OCI-LY1 (cell line): ENCODE data around the gene MOB2.

Experiments used
- H2AFZ ChIP-seq: fragments of 200-600 bp; sonication (generic), shearing (Covaris generic); 2 replicates; pipeline ENCODE4 v1.6.0; 2014; ENCODE audit warnings: antibody characterized with exemption, mild to moderate bottlenecking, low read length
- H3F3A ChIP-seq: fragments of 200-600 bp; sonication (generic), shearing (Covaris generic); 2 replicates; pipeline ENCODE4 v1.6.0; 2014; ENCODE audit warnings: mild to moderate bottlenecking, antibody characterized with exemption, low read length, moderate library complexity; ENCODE audit not compliant: insufficient read depth
- H3K27ac ChIP-seq: fragments of 200-600 bp; sonication (generic); 2 replicates; pipeline ENCODE4 v1.5.1; 2014; ENCODE audit warnings: low read length, mixed run types, mild to moderate bottlenecking, low read depth; ENCODE audit not compliant: poor library complexity, severe bottlenecking
- H3K27me3 ChIP-seq: fragments of 200-600 bp; sonication (generic); 2 replicates; pipeline ENCODE4 v1.6.0; 2014; ENCODE audit warnings: antibody characterized with exemption, mild to moderate bottlenecking, low read length, moderate library complexity; ENCODE audit not compliant: insufficient read depth
- H3K36me3 ChIP-seq: fragments of 200-600 bp; sonication (generic); 2 replicates; pipeline ENCODE4 v1.6.1; 2014; ENCODE audit warnings: mild to moderate bottlenecking, antibody characterized with exemption, low read length, moderate library complexity, mixed read lengths; ENCODE audit not compliant: insufficient read depth
- H3K4me1 ChIP-seq: fragments of 200-600 bp; sonication (generic); 2 replicates; pipeline ENCODE4 v1.5.1; 2014; ENCODE audit warnings: mild to moderate bottlenecking, low read length, moderate library complexity; ENCODE audit not compliant: insufficient read depth, severe bottlenecking
- H3K4me2 ChIP-seq: fragments of 200-600 bp; sonication (generic), shearing (Covaris generic); 2 replicates; pipeline ENCODE4 v1.6.1; 2014; ENCODE audit warnings: low read length
- H3K4me3 ChIP-seq: fragments of 200-600 bp; sonication (generic); 2 replicates; pipeline ENCODE4 v1.5.1; 2014; ENCODE audit warnings: low read length, low read depth, mild to moderate bottlenecking, mixed read lengths; ENCODE audit not compliant: poor library complexity, severe bottlenecking
- H3K79me2 ChIP-seq: fragments of 200-600 bp; shearing (Covaris generic); 2 replicates; pipeline ENCODE4 v1.6.1; 2016; ENCODE audit warnings: mixed run types, low read length, mixed read lengths; ENCODE audit not compliant: insufficient read depth
- H3K9ac ChIP-seq: fragments of 200-600 bp; sonication (generic), shearing (Covaris generic); 2 replicates; pipeline ENCODE4 v1.6.1; 2014; ENCODE audit warnings: mild to moderate bottlenecking, low read length, mixed read lengths
- H3K9me2 ChIP-seq: fragments of 200-600 bp; sonication (generic), shearing (Covaris generic); 2 replicates; pipeline ENCODE4 v1.6.1; 2014; ENCODE audit warnings: low read depth, mild to moderate bottlenecking, low read length, mixed read lengths
- H3K9me3 ChIP-seq: fragments of 200-600 bp; shearing (Covaris generic); 2 replicates; pipeline ENCODE4 v1.6.1; 2014; ENCODE audit warnings: low read length, mixed read lengths
- H4K20me1 ChIP-seq: fragments of 200-600 bp; sonication (generic), shearing (Covaris generic); 2 replicates; pipeline ENCODE4 v1.6.0; 2016; ENCODE audit warnings: mild to moderate bottlenecking, low read length; ENCODE audit not compliant: insufficient read depth
- CTCF ChIP-seq: fragments of 200-600 bp; sonication (generic), shearing (Covaris generic); IDR thresholded peaks from 2 replicates; pipeline ENCODE4 v1.5.1; 2017; ENCODE audit warnings: mild to moderate bottlenecking, antibody characterized with exemption, low read length, moderate library complexity, mixed read lengths
- EZH2 ChIP-seq: fragments of 200-600 bp; sonication (generic), shearing (Covaris generic); IDR thresholded peaks from 2 replicates; pipeline ENCODE4 v1.8.0; 2017; ENCODE audit warnings: borderline replicate concordance, mixed run types, mild to moderate bottlenecking, antibody characterized with exemption, low read length, moderate library complexity, mixed read lengths

MOB2 gene

GRCh38 chr11:1468002-1468401, 18.6 kb downstream of the MOB2 start:
- H3K9ac ChIP-seq: no peak overlapping the region
- H3K27ac ChIP-seq: no peak overlapping the region
- no peaks in the 10 kb centered on the region for H4K20me1 ChIP-seq
- H3F3A ChIP-seq: no peaks in the 10 kb centered on the region
- H3K4me3 ChIP-seq: no peak overlapping the region
- H3K9me3 ChIP-seq: no peaks in the 10 kb centered on the region
- TF ChIP-seq CTCF (no peak), EZH2 (no peak)
- no peaks in the 10 kb centered on the region for H3K4me1 ChIP-seq
- no peaks in the 10 kb centered on the region for H3K79me2 ChIP-seq
- no peaks in the 10 kb centered on the region for H3K9me2 ChIP-seq
- H2AFZ ChIP-seq: no peak overlapping the region
- H3K27me3 ChIP-seq: no peaks in the 10 kb centered on the region
- H3K36me3 ChIP-seq: no peaks in the 10 kb centered on the region
- no peak overlapping the region for H3K4me2 ChIP-seq

GRCh38 chr11:1467270-1467669, 19.3 kb downstream of the MOB2 start:
- H4K20me1 ChIP-seq: no peaks in the 10 kb centered on the region
- H3K27ac ChIP-seq: no peak overlapping the region
- H3K79me2 ChIP-seq: no peaks in the 10 kb centered on the region
- H3K36me3 ChIP-seq: no peaks in the 10 kb centered on the region
- no peaks in the 10 kb centered on the region for H3K9me3 ChIP-seq
- H3K27me3 ChIP-seq: no peaks in the 10 kb centered on the region
- H2AFZ ChIP-seq: no peak overlapping the region
- H3K4me2 ChIP-seq: no peak overlapping the region
- H3K9ac ChIP-seq: no peak overlapping the region
- H3K4me3 ChIP-seq: no peak overlapping the region
- no peaks in the 10 kb centered on the region for H3K4me1 ChIP-seq
- no peaks in the 10 kb centered on the region for H3K9me2 ChIP-seq
- no peaks in the 10 kb centered on the region for H3F3A ChIP-seq
- no peak for TF ChIP-seq EZH2
- no peak for TF ChIP-seq CTCF

- Histone ChIP-seq H3K36me3 (no peaks in the 10 kb centered on the region), H3K9ac (no peak overlapping the region), H3K4me2 (no peak overlapping the region), H4K20me1 (no peaks in the 10 kb centered on the region), H3K9me2 (no peaks in the 10 kb centered on the region), H2AFZ (no peak overlapping the region), H3K4me1 (no peaks in the 10 kb centered on the region), H3K27me3 (no peaks in the 10 kb centered on the region), H3K27ac (no peak overlapping the region), H3K9me3 (no peaks in the 10 kb centered on the region), H3K79me2 (no peaks in the 10 kb centered on the region), H3K4me3 (no peak overlapping the region), H3F3A (no peaks in the 10 kb centered on the region)
- TF ChIP-seq CTCF (no peak), EZH2 (no peak)
Measured at GRCh38 chr11:1466784-1467183, 19.8 kb downstream of the MOB2 start.
